Brain pericyte (primary cell): ENCODE measurements around the gene THEMIS2.
"Not testable (repeated sequence)": the region's sequence is repeated elsewhere in the genome, so short reads cannot be mapped to it uniquely, and the experiment has no call there.

Source experiments
- DNase-seq: peaks from one replicate; pipeline ENCODE4 v3.0.0-alpha.2; 2012; ENCODE audit warnings: low read depth, low spot score

Gene THEMIS2

DNA sequence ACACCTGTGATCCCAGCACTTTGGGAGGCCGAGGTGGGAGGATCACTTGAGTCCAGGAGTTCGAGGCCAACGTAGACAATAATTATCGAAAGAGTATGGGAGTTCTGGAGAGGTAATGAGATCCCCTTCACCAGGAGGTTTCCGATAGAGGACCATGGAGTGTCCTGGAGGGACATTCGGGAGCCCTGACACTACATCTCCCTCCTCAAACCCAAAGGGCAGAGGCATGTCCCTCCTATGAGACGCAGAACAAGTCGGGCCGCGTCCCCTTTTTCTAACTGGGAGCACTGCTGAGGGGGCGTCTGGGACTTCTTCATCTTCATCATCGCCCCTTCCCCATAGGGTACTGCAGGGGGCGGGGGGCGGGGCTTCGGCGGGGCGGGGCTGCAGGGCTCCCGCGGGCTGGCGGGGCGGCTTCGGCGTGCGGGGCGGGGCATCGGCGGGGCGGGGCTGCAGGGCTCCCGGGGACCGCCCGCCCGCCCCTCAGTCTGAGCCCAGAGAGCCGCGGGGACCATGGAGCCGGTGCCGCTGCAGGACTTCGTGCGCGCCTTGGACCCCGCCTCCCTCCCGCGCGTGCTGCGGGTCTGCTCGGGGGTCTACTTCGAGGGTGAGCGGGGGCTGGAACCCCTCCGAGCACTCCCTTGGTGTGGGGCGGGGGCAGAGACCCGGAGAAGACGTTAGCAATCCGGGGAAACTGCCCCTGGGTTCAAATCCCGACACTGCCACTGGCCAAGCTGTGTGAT, at the start of gene THEMIS2:
Gene THEMIS2 (plus strand): TSS at position 486 of the 743 bp plus-strand sequence. CDS start 28 bp downstream, at position 514.
- no peak for DNase-seq

DNA sequence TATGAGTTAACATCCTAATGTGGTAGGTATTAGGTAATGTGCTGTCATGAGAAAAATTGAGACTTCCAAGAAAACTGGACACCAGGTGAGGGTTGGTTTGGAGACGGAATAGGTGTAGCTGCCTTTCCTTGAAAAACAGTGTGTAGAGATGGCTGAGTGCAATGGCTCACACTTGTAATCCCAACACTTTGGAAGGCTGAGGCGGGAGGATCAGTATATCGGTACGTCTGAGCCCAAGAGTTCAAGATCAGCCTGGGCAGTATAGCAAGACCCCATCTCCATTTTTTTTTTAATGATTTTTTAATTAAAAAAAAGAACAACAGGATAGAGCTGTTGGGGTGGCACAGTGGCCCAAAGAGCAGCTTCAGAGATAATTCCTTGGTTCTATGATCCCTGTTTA, 48.6 kb upstream of the THEMIS2 start:
- DNase-seq, result no peak

DNA sequence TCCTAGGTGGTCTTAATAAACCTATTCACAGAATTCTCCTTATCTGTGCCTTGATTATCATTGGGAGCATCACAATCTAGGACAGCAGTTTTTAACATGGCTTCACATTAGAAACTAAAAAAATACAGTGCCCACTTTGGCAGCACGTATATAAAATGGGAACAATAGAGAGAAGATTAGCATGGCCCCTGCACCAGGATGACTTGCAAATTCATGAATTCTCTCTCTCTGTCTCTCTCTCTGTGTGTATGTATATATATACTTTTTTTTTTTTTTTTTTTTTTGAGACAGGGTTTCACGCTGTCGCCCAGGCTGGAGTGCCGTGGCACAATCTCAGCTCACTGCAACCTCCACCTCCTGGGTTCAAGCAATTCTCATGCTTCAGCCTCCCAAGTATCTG, 47.9 kb upstream of the THEMIS2 start:
- no peak for DNase-seq

DNA sequence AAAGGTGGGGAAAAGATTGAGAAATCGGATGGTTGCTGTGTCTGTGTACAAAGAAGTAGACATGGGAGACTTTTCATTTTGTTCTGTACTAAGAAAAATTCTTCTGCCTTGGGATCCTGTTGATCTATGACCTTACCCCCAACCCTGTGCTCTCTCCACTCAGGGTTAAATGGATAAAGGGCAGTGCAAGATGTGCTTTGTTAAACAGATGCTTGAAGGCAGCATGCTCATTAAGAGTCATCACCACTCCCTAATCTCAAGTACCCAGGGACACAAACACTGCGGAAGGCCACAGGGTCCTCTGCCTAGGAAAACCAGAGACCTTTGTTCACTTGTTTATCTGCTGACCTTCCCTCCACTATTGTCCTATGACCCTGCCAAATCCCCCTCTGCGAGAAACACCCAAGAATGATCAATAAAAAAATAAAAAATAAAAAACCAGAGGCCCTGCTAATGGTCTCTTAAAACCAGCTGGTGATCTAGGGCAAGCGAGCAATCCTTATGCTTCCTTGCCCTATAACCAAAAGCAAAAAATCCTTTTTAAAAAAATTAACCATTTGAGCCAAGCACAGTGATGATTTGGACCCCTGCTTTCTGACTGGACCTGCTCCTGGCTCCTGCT, 42.9 kb upstream of the THEMIS2 start:
- DNase-seq, result not testable (repeated sequence)

DNA sequence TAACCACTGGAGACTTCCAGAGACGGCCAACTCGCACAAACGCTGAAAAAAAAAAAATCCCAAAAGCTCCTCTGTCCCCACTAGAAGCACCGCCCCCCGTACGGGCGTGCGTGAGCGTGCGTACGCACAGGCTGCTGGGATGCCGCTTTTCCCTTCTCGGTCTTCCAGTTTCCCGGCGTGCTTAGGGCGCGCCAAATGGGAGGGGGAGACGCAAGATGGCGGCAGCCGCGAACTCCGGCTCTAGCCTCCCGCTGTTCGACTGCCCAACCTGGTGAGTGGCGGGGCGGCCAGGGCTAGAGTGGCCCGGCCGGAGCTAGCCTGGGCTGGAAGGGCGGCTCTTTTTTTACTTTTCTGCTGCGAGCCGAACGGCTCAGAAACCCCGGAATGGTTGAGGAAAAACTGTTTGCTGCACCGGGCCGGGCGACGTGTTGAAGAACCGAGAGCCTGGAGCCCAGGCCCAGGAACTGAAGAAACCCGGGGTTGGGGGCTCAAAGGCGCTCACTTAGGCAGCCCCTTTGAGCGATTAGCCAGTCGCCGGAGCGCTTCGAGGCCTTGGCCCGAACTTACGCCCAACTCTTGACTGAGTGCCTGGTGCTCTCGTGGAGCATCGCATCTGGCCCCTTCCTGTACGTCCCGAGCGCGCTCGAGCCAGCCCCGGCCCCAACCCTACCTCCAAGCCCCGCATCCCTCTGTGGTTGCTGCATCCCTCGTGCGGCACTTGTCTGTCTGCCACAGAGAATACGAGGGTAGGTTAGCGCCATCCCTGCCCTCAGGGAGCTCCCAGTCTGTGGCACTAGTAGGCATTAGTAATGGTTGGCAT, 41.5 kb upstream of the THEMIS2 start, which contains the start of gene PPP1R8:
Gene PPP1R8 (plus strand): TSS at position 162 of the 820 bp plus-strand sequence. CDS start 54 bp downstream, at position 216.
- DNase-seq, result peak; percentile 89

DNA sequence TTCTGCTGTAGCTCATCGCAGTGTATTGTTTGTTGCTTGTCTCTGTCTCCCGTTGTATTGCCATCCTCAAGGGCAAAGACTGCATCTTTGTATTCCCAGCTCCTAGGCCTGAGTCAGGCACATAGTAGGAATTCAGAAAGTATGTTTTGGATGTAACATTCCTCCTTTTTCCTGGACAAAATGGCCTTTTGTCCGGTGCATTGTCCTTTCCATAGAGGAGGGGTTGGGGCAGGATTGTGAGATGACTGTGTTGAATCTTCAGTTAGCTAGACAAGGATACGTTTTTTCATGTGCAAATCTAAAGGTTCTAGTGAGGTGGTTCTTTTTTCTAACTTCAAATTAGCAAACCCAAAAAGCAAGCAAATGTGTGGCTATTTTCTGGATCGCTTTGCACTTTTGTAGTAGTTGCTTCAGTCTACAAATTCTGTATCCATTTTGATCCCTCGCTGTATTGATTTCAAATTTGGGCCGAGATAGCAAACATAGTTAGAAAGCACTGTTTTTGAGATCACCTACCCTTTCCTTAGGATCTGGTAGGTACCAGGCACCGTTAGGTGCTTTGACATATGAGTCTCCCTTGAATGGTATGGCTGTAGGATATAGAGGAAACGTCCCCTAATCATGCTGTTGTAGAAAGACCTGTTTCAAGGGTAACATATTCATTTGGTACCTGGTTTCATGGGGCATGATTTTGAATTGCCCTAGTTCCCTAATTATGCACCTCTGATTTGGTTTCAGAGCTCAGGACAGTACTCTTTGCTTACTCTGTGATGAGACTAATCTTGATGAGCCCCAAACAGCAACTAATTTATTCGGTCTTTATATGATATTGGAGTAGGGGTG, 40.6 kb upstream of the THEMIS2 start:
- DNase-seq, result no peak

DNA sequence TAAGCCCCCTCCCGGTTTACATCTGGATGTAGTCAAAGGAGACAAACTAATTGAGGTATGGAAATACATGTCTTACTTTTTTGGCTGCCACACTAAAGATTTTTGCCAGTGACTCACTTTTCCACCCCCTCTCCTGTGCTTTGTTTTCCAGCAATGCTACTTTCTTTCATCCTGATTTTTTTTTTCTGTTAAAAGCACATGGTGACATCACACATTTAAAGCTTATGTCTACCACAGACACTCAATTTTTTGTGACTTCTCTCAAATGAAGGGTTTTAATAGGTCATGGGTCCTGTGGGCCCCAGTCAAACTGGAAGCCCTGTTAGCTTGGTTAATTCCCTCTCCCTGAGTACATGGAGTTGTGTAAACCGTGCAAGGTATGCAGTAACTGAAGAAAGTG, 39.6 kb upstream of the THEMIS2 start:
- no peak for DNase-seq

DNA sequence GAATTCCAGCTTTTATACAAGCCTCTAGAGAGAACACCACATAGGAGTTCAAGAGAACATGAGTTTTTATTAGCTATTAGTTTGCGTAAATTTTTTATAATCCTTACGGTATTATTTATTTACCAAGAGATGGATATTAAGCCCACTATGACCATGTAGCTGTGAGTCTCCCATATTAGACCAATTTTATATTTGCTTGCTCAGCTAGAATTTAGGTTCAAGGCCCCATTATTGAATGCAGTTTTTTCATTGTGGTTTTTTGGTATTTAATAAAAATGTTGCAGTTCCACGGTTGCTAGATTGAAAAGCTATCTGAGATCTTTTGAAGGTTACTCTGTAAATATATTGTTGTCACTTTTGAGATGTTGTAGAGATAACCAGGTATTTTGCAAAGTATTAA, 38.9 kb upstream of the THEMIS2 start:
- DNase-seq, result no peak

DNA sequence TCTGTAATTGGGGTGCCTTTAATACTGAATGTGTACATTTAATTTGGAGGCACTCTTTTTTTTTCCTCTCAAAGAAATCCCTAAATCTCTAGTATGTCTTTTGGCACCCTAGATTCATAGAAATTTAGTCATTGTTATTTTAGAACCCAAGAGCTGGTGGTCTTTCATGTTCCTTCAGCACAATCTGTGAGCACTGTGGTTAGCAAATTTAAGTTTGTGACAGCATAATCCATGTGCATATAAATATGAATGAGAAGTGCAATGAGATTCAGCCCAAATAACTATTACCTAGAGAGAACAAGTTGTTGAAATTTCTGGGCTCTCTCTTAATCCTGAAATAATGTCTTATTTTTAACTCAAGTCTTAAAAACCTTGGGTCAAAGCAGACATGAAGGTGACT, 37.3 kb upstream of the THEMIS2 start:
- no peak for DNase-seq

DNA sequence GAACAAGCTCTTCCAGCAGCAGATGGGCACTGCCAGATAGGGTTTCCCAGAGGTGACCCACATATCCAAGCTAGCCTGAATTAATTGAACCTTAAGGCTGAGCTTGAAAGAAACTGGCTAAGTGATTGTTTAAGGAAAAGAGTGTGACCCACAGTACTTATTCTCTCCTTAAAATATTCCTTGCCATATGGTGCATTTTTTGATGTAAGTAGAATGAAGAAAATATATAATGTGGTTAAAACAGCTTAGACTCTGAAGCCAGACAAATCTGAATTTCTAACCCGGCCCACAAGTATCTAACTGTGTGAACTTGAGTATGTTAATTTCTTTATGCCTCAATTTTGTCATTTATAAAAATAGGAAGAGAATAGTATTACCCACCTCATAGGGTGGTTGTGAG, 36.8 kb upstream of the THEMIS2 start:
- no peak for DNase-seq

DNA sequence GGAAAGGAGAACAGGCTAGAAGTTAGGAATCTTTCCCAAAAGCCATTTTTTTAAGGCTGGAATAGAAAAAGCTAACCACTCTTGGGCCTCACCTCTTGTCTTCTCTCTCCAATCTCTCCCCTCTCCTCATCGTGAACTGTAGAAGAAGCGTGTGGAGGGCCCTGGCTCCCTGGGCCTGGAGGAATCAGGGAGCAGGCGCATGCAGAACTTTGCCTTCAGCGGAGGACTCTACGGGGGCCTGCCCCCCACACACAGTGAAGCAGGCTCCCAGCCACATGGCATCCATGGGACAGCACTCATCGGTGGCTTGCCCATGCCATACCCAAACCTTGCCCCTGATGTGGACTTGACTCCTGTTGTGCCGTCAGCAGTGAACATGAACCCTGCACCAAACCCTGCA, 22.4 kb upstream of the THEMIS2 start:
- DNase-seq, result no peak

DNA sequence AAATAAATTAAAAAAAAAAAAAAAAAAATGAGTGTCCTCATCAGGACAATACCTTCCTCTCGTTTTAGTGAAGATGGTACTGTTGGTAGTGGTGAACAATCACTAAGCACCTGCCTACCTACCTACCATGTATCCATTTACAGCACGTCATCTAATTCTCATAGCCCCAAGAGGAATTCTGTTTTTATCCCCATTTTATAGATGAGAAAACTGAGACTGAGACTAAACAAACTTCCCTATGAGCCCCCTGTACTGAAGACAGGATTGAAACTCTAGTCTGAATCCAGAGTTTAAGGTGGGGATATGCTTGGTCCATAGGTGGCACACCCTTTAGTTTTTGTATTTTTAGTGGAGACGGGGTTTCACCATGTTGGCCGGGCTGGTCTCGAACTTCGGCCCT, 17.3 kb upstream of the THEMIS2 start:
- DNase-seq, result no peak

DNA sequence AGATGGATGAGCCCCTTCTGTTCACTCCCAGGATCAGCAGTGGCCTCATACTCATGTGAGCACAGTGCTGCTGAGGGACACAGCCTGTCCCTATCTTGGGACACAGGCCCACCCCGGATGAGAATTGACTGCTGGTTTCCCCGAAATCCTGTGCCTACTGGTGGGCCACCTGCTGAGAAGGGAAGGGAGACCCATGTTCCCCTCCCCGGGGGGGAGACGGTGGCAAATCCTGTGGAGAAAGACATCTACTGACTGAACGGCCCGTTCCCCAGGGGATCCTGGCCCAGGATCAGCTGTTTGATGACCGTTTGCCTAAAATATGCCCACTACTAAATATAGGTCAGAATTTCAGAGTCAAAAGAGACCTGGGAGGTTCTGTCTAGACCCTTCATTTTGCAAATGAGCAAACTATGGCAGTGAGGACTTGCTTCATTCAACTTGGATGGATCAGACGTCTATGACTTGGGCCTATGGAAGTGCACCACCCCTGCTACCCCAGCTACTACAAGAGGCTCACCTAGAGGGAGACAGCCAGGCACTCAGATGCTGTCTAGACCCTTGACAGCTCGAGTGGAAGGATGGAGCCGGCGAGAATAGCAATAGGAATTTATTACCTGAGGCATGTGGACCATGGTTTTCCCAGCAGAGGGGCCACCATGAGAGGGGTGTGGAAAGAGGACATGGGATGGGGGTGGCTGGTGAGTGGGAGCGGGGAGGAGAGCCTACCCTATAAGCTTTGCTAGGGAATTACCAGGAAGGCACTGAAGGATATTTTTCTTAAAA, 15.6 kb upstream of the THEMIS2 start:
- DNase-seq, result no peak

DNA sequence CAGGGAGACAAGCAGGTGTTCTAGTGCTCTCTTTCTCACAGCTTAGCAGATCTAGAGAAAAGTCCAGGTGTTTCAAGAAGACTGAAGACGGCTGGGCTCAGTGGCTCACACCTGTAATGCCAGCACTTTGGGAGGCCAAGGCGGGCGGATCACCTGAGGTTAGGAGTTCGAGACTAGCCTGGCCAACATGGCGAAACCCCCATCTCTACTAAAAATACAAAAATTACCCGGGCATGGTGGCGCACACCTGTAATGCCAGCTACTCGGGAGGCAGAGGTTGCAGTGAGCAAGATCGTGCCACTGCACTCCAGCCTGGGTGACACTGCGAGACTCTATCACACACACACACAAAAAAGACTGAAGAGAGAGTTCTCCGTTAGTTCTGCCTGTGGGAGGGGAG, 14.8 kb upstream of the THEMIS2 start:
- not testable (repeated sequence) for DNase-seq

DNA sequence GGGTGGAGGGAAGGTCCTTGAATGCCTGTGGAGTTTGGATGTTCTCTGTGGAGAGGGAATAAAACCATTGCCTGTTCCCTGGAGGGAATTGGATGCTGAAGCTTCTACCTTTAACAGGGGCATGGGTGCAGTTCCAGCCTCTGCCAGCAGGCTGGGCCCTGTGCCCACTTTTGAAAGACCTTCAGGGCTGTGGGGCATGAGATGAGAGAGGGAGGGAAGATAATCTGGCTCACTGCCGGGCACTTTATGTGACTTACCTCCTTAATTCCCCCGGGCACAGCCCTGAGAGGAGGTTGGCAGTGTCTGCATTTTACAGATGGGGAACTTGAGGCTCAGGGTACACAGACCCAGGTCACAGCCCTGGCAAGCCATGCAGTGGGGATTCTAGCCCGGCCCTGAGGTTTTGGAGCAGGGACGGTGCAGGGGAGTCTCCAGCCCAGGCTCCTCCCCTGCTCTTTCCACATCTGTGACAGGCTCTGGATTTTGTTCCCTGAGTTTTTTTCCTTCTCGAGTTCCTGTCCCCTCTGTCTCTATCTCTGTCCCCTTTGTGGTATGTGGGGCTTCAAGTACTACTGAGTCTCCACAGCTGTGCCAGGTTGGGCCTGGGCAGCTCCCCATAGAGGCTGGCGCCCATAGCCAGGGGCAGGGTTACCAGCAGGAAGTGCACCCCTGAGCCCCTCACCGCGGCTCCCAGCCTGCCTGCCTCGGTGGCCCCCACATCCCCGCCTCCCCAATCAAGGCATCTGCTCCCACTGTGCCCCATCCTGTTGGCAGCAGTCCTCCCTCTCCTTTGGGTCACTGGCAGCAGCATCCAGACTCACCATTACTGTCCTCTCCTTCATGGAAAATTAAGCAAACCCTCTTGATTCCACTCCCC, 14.0 kb upstream of the THEMIS2 start:
- DNase-seq, result peak; percentile 47

DNA sequence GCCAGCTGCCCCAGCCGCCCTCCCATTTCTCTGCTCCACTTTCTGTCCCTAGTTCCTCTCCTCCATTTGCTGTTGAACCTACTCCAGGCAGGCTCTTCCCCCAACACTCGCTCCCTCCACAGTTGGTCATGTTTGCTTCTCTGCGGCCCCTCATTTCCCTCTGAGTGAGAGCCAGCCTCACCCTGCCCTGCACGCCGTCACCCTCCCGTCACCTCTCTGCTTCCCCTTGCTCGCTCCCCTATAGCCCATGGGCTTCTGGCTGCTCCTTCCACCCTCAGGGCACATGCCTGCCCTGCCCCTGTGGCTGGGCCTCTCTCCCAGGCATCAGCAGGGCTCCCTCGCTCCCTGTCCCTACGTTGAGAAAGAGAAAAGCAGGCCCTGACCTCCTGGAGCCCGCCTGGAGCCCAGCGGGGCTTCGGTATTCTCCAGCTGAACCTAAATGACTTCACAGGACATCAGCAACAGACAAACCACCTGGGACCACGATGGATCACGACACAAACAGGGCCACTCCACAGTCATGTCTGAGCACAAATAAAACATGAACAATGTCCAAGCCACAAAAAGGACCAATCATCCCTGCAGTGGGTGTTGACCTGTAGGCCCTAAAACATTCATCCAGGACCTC, 13.3 kb upstream of the THEMIS2 start:
- DNase-seq, result no peak

DNA sequence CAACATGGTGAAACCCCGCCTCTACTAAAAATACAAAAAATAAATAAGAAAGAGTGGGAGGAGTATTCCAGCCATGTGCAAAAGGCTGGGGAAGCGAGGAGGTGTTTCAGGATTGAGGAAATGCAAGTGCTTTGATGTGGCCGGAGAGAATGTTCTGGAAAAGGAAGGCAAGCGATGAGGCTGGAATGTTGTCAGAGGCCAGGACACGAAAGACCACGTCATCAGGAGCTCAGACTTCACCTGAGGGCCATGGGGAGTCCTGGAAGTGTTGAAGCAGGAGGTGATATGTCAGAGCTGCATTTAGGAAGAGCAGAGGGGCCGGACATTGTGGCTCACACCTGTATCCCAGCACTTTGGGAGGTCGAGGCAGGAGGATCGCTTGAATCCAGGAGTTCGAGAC, 10.9 kb upstream of the THEMIS2 start:
- DNase-seq, result no peak

DNA sequence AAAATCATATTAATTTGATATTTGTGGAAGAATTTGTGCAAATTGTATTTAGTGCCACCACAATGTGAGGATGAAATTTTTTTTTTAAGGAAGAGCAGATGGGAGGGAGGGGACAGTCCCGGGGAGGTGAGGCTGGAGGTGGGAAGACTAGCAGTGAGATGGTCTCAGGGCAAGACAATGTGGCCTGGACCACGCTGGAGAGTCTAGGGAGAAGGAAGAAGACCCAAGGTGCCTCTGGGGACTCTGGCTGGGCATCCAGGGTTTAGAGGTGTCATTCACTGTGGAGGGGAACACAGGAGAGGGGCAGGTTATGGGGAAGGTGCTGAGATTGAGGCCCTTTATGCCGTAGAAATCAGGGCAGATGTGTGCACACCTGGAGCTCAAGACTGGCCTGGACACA, 10.3 kb upstream of the THEMIS2 start:
- no peak for DNase-seq
